ENCODE data around the gene PFKL. TPM values are rescaled to one million over a fixed set of nuclear protein-coding genes. Genes with fewer than 3 reads are reported as not detected.

PFKL gene
- total and polyA plus RNA-seq, 2 of the 8 experiments (the other 6 are each of a cell fraction or from before 2014, with no cell fraction given): 80.2 to 82.3 TPM

DNA sequence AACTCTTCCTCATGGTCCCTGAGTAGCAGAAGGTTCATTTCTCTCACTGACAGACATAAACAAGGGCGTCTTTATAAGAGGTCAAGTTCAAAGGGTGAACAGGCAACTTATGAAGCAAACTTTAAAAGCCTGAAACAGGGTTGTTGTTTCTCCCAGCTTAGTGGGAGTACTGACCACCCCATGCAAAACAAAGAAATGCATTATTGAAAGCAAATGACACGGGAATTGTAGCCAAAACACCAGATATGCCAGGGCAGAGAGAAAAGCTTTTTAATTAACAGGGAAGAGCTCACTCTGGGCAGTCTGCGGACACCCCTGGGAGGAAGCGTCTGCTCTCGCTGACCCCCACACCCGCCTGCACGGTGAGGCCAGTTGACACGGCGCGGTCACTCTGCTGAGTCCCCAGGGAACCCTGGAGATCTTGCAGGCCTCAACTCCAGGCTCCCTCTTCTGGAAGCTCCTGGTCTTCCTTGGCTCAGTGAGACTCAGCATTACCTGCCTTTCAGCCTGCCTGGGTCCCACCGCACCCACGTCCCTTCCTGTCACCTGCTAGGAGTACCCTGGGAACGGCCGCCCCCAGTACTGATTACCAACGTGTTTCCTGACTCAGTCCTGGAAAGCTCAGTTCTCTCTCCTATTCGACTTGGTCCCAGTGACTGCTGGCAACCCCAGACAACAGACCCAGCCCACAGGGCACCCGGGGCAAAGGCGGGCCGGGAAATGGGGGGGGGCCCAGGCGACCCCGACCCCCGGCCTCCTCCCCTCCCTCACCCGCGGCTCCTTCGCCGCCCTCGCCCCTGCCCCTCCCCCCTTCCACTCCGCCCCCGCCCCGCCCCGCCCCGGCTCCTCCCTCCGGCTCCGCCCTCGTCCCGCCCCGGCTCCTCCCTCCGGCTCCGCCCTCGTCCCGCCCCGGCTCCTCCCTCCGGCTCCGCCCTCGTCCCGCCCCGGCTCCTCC is 38.4 kb downstream of the PFKL start (continued):
- TF ChIP-seq, protein P1, sequence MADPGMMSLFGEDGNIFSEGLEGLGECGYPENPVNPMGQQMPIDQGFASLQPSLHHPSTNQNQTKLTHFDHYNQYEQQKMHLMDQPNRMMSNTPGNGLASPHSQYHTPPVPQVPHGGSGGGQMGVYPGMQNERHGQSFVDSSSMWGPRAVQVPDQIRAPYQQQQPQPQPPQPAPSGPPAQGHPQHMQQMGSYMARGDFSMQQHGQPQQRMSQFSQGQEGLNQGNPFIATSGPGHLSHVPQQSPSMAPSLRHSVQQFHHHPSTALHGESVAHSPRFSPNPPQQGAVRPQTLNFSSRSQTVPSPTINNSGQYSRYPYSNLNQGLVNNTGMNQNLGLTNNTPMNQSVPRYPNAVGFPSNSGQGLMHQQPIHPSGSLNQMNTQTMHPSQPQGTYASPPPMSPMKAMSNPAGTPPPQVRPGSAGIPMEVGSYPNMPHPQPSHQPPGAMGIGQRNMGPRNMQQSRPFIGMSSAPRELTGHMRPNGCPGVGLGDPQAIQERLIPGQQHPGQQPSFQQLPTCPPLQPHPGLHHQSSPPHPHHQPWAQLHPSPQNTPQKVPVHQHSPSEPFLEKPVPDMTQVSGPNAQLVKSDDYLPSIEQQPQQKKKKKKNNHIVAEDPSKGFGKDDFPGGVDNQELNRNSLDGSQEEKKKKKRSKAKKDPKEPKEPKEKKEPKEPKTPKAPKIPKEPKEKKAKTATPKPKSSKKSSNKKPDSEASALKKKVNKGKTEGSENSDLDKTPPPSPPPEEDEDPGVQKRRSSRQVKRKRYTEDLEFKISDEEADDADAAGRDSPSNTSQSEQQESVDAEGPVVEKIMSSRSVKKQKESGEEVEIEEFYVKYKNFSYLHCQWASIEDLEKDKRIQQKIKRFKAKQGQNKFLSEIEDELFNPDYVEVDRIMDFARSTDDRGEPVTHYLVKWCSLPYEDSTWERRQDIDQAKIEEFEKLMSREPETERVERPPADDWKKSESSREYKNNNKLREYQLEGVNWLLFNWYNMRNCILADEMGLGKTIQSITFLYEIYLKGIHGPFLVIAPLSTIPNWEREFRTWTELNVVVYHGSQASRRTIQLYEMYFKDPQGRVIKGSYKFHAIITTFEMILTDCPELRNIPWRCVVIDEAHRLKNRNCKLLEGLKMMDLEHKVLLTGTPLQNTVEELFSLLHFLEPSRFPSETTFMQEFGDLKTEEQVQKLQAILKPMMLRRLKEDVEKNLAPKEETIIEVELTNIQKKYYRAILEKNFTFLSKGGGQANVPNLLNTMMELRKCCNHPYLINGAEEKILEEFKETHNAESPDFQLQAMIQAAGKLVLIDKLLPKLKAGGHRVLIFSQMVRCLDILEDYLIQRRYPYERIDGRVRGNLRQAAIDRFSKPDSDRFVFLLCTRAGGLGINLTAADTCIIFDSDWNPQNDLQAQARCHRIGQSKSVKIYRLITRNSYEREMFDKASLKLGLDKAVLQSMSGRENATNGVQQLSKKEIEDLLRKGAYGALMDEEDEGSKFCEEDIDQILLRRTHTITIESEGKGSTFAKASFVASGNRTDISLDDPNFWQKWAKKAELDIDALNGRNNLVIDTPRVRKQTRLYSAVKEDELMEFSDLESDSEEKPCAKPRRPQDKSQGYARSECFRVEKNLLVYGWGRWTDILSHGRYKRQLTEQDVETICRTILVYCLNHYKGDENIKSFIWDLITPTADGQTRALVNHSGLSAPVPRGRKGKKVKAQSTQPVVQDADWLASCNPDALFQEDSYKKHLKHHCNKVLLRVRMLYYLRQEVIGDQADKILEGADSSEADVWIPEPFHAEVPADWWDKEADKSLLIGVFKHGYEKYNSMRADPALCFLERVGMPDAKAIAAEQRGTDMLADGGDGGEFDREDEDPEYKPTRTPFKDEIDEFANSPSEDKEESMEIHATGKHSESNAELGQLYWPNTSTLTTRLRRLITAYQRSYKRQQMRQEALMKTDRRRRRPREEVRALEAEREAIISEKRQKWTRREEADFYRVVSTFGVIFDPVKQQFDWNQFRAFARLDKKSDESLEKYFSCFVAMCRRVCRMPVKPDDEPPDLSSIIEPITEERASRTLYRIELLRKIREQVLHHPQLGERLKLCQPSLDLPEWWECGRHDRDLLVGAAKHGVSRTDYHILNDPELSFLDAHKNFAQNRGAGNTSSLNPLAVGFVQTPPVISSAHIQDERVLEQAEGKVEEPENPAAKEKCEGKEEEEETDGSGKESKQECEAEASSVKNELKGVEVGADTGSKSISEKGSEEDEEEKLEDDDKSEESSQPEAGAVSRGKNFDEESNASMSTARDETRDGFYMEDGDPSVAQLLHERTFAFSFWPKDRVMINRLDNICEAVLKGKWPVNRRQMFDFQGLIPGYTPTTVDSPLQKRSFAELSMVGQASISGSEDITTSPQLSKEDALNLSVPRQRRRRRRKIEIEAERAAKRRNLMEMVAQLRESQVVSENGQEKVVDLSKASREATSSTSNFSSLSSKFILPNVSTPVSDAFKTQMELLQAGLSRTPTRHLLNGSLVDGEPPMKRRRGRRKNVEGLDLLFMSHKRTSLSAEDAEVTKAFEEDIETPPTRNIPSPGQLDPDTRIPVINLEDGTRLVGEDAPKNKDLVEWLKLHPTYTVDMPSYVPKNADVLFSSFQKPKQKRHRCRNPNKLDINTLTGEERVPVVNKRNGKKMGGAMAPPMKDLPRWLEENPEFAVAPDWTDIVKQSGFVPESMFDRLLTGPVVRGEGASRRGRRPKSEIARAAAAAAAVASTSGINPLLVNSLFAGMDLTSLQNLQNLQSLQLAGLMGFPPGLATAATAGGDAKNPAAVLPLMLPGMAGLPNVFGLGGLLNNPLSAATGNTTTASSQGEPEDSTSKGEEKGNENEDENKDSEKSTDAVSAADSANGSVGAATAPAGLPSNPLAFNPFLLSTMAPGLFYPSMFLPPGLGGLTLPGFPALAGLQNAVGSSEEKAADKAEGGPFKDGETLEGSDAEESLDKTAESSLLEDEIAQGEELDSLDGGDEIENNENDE (IDR thresholded peaks at IDR 0.05; ENCODE audit: insufficient replicate concordance, low read length): no peak
- TF ChIP-seq EGR1 (IDR thresholded peaks at IDR 0.05; ENCODE audit: borderline replicate concordance, low read depth, low read length): no peak
- TF ChIP-seq RNF2 (IDR thresholded peaks at IDR 0.05; ENCODE audit: borderline replicate concordance, low read depth, low read length, missing control alignments, poor library complexity, severe bottlenecking): no peak
- TF ChIP-seq RXRA (IDR thresholded peaks at IDR 0.05; ENCODE audit: insufficient read depth, low read depth, low read length): no peak
- TF ChIP-seq CTBP2 (IDR thresholded peaks at IDR 0.05; ENCODE audit: borderline replicate concordance, insufficient read depth, insufficient read length, low read length): no peak
- 0 out of 3 replicates have a peak, but pooled peaks of 1 of the 2 experiments have one; percentile 30 for TF ChIP-seq POLR2A (IDR thresholded peaks at IDR 0.05; ENCODE audit: control extremely low read depth in 1 of 2, low read depth in 2 of 2, low read length in 2 of 2)
- TF ChIP-seq RBBP5 (IDR thresholded peaks at IDR 0.05; ENCODE audit: borderline replicate concordance, low read depth, low read length): no peak
- no peak for TF ChIP-seq TEAD4 (IDR thresholded peaks at IDR 0.05; ENCODE audit: low read depth, low read length)
- no peak for TF ChIP-seq TCF12 (IDR thresholded peaks at IDR 0.05; ENCODE audit: low read depth, low read length)

Measured in H1 (cell line).